B cell (primary cell): Measurements from ENCODE around the gene LRP1-AS.

Experiments
- CTCF ChIP-seq: fragments of 200-600 bp; IDR thresholded peaks from one replicate; pipeline ENCODE4 v1.8.0; 2022; ENCODE audit warnings: antibody characterized with exemption, mild to moderate bottlenecking
- EZH2 ChIP-seq: IDR thresholded peaks from 2 replicates; pipeline ENCODE4 v1.6.1; 2012; ENCODE audit warnings: borderline replicate concordance, low read depth, mild to moderate bottlenecking, moderate library complexity, low read length; ENCODE audit not compliant: insufficient read depth, poor library complexity, severe bottlenecking

GRCh38 chr12:57176846-57177245 lies 29.4 kb upstream of the LRP1-AS start:
- no peak for TF ChIP-seq EZH2
- TF ChIP-seq CTCF = no peak
